KMS-11 (cell line): Measurements from ENCODE around the gene IRGC.

Experiments
- H2AFZ ChIP-seq: fragments of 200-600 bp; sonication (generic); 2 replicates; pipeline ENCODE4 v1.6.1; 2016; ENCODE audit warnings: antibody characterized with exemption, mixed run types, low read depth
- H3K27ac ChIP-seq: fragments of 200-600 bp; sonication (generic); 2 replicates; pipeline ENCODE4 v1.6.1; 2016; ENCODE audit warnings: mild to moderate bottlenecking, mixed run types
- H3K27me3 ChIP-seq: fragments of 200-600 bp; sonication (generic); 2 replicates; pipeline ENCODE4 v1.6.1; 2017; ENCODE audit warnings: mild to moderate bottlenecking, low read depth, mixed run types, moderate library complexity; ENCODE audit not compliant: insufficient read depth
- H3K36me3 ChIP-seq: fragments of 200-600 bp; sonication (generic); 2 replicates; pipeline ENCODE4 v1.6.1; 2017; ENCODE audit warnings: mild to moderate bottlenecking, mixed run types; ENCODE audit not compliant: insufficient read depth
- H3K4me1 ChIP-seq: fragments of 200-600 bp; sonication (generic); 2 replicates; pipeline ENCODE4 v1.6.1; 2016; ENCODE audit warnings: mild to moderate bottlenecking, low read depth, mixed run types; ENCODE audit not compliant: poor library complexity, severe bottlenecking
- H3K4me2 ChIP-seq: fragments of 200-600 bp; sonication (generic); 2 replicates; pipeline ENCODE4 v1.7.0; 2016; ENCODE audit warnings: mild to moderate bottlenecking, mixed run types
- H3K4me3 ChIP-seq: fragments of 200-600 bp; sonication (generic); IDR thresholded peaks from 2 replicates; pipeline ENCODE4 v1.6.1; 2017; ENCODE audit warnings: low read depth, low read length, mixed read lengths; ENCODE audit not compliant: insufficient read depth
- H3K79me2 ChIP-seq: fragments of 200-600 bp; sonication (generic); 2 replicates; pipeline ENCODE4 v1.6.1; 2016; ENCODE audit warnings: low read depth, mixed run types; ENCODE audit not compliant: insufficient read depth
- H3K9ac ChIP-seq: fragments of 200-600 bp; sonication (generic); 2 replicates; pipeline ENCODE4 v1.6.1; 2016; ENCODE audit warnings: mild to moderate bottlenecking, mixed run types
- H4K20me1 ChIP-seq: fragments of 200-600 bp; sonication (generic); 2 replicates; pipeline ENCODE4 v1.6.1; 2016; ENCODE audit warnings: mild to moderate bottlenecking, mixed run types; ENCODE audit not compliant: insufficient read depth
- CTCF ChIP-seq: fragments of 200-600 bp; sonication (generic); conservative IDR thresholded peaks from 2 replicates; pipeline ENCODE4 v1.6.1; 2017; ENCODE audit warnings: low read depth, mild to moderate bottlenecking, antibody characterized with exemption, low read length, moderate library complexity, mixed read lengths

The IRGC gene

GRCh38 chr19:43713208-43713607 is 2.7 kb upstream of the IRGC start:
- no peak overlapping the region for H2AFZ ChIP-seq
- no peak overlapping the region for H3K9ac ChIP-seq
- no peak overlapping the region for H3K4me2 ChIP-seq
- no peaks in the 10 kb centered on the region for H4K20me1 ChIP-seq
- no peaks in the 10 kb centered on the region for H3K27me3 ChIP-seq
- TF ChIP-seq CTCF = no peak
- no peaks in the 10 kb centered on the region for H3K4me1 ChIP-seq
- H3K36me3 ChIP-seq = no peaks in the 10 kb centered on the region
- H3K27ac ChIP-seq = no peak overlapping the region
- no peak overlapping the region for H3K4me3 ChIP-seq
- no peaks in the 10 kb centered on the region for H3K79me2 ChIP-seq

GRCh38 chr19:43718627-43719377 is 2.9 kb downstream of the IRGC start:
- Histone ChIP-seq H2AFZ (no peak overlapping the region), H3K4me3 (no peak overlapping the region), H3K27ac (no peak overlapping the region), H3K27me3 (no peaks in the 10 kb centered on the region), H3K4me1 (no peaks in the 10 kb centered on the region), H3K4me2 (no peak overlapping the region), H3K9ac (no peak overlapping the region), H4K20me1 (no peaks in the 10 kb centered on the region), H3K36me3 (no peaks in the 10 kb centered on the region), H3K79me2 (no peaks in the 10 kb centered on the region)
- no peak for TF ChIP-seq CTCF

GRCh38 chr19:43719378-43719868 is 3.5 kb downstream of the IRGC start:
- no peak overlapping the region for H3K4me2 ChIP-seq
- no peaks in the 10 kb centered on the region for H4K20me1 ChIP-seq
- H3K79me2 ChIP-seq = no peaks in the 10 kb centered on the region
- H3K27me3 ChIP-seq = no peaks in the 10 kb centered on the region
- H2AFZ ChIP-seq = no peak overlapping the region
- H3K4me1 ChIP-seq = no peaks in the 10 kb centered on the region
- no peak for TF ChIP-seq CTCF
- no peaks in the 10 kb centered on the region for H3K36me3 ChIP-seq
- no peak overlapping the region for H3K4me3 ChIP-seq
- no peak overlapping the region for H3K9ac ChIP-seq
- H3K27ac ChIP-seq = no peak overlapping the region

GRCh38 chr19:43719918-43720317 is 4.0 kb downstream of the IRGC start:
- no peak overlapping the region for H3K27ac ChIP-seq
- H3K4me2 ChIP-seq = no peak overlapping the region
- H3K36me3 ChIP-seq = no peaks in the 10 kb centered on the region
- no peaks in the 10 kb centered on the region for H3K4me1 ChIP-seq
- H4K20me1 ChIP-seq = no peaks in the 10 kb centered on the region
- no peak overlapping the region for H3K9ac ChIP-seq
- H2AFZ ChIP-seq = no peak overlapping the region
- H3K4me3 ChIP-seq = no peak overlapping the region
- no peaks in the 10 kb centered on the region for H3K27me3 ChIP-seq
- TF ChIP-seq CTCF = no peak
- H3K79me2 ChIP-seq = no peaks in the 10 kb centered on the region
